Measurements from ENCODE around the gene CCSER1. TPM values are rescaled to one million over a fixed set of nuclear protein-coding genes. Genes with fewer than 3 reads are reported as not detected.

Gene CCSER1
- total RNA-seq, 6 donors from 2014 or later: 4.4 to 26.1 (median 13.8) TPM

GRCh38 chr4:91577864-91578263, 1450.7 kb downstream of the CCSER1 start:
- DNase-seq (no peak), ATAC-seq (ENCODE audit: low FRiP score in 2 of 2) (no peak)
- Histone ChIP-seq H3K36me3 (no peaks in the 10 kb centered on the region), H3K4me3 (no peak overlapping the region), H3K4me1 (no peaks in the 10 kb centered on the region), H3K27me3 (no peaks in the 10 kb centered on the region), H3K27ac (no peak overlapping the region), H3K9me3 (peaks cover 0 to 4% (median 0%) of the 10 kb centered on the region in 4 donors)
- TF ChIP-seq EP300 (IDR thresholded peaks at IDR 0.05) (no peak), CTCF (IDR thresholded peaks at IDR 0.05) (no peak), POLR2A (IDR thresholded peaks at IDR 0.05) (no peak), POLR2AphosphoS5 (IDR thresholded peaks at IDR 0.05) (no peak)

GRCh38 chr4:91590260-91590659, 1463.1 kb downstream of the CCSER1 start:
- Histone ChIP-seq H3K36me3 (no peaks in the 10 kb centered on the region), H3K4me1 (no peaks in the 10 kb centered on the region), H3K4me3 (no peak overlapping the region), H3K27me3 (no peaks in the 10 kb centered on the region), H3K27ac (no peak overlapping the region), H3K9me3 (no peaks in the 10 kb centered on the region)
- DNase-seq: no peak
- 24 to 48% methylated on average over 3 of the region's 3 CpGs for WGBS, 2 donors
- TF ChIP-seq CTCF (IDR thresholded peaks at IDR 0.05): no peak
- TF ChIP-seq POLR2AphosphoS5 (IDR thresholded peaks at IDR 0.05): no peak
- TF ChIP-seq POLR2A (IDR thresholded peaks at IDR 0.05): no peak
- TF ChIP-seq EP300 (IDR thresholded peaks at IDR 0.05): no peak
- ATAC-seq (ENCODE audit: low FRiP score in 2 of 2): no peak

- no peak overlapping the region for H3K4me3 ChIP-seq
- 63 to 72% methylated on average over 4 of the region's 4 CpGs for WGBS, 2 donors
- no peaks in the 10 kb centered on the region for H3K27me3 ChIP-seq
- no peaks in the 10 kb centered on the region for H3K4me1 ChIP-seq
- DNase-seq: no peak
- ATAC-seq (ENCODE audit: low FRiP score in 2 of 2): no peak
- TF ChIP-seq POLR2AphosphoS5 (IDR thresholded peaks at IDR 0.05) (no peak), POLR2A (IDR thresholded peaks at IDR 0.05) (no peak), CTCF (IDR thresholded peaks at IDR 0.05) (no peak), EP300 (IDR thresholded peaks at IDR 0.05) (no peak)
- no peak overlapping the region for H3K27ac ChIP-seq
- no peaks in the 10 kb centered on the region for H3K36me3 ChIP-seq
- H3K9me3 ChIP-seq: no peaks in the 10 kb centered on the region
These were observed 1464.9 kb downstream of the CCSER1 start for GRCh38 chr4:91592125-91592524.

- no peaks in the 10 kb centered on the region for H3K36me3 ChIP-seq
- TF ChIP-seq EP300 (IDR thresholded peaks at IDR 0.05) (no peak), POLR2A (IDR thresholded peaks at IDR 0.05) (no peak), POLR2AphosphoS5 (IDR thresholded peaks at IDR 0.05) (no peak), CTCF (IDR thresholded peaks at IDR 0.05) (no peak)
- no peak for ATAC-seq (ENCODE audit: low FRiP score in 2 of 2)
- H3K4me1 ChIP-seq: no peaks in the 10 kb centered on the region
- H3K4me3 ChIP-seq: no peak overlapping the region
- DNase-seq: no peak
- no peaks in the 10 kb centered on the region for H3K27me3 ChIP-seq
- H3K9me3 ChIP-seq: no peaks in the 10 kb centered on the region
- 39 to 49% methylated on average over 2 of the region's 2 CpGs for WGBS, 2 donors
- H3K27ac ChIP-seq: no peak overlapping the region
These were observed 1469.5 kb downstream of the CCSER1 start for GRCh38 chr4:91596718-91597117.

GRCh38 chr4:91598696-91599095, 1471.5 kb downstream of the CCSER1 start:
- H3K36me3 ChIP-seq: no peaks in the 10 kb centered on the region
- H3K27me3 ChIP-seq: no peaks in the 10 kb centered on the region
- DNase-seq: no peak
- H3K27ac ChIP-seq: no peak overlapping the region
- no peak for ATAC-seq (ENCODE audit: low FRiP score in 2 of 2)
- H3K9me3 ChIP-seq: no peaks in the 10 kb centered on the region
- no peak overlapping the region for H3K4me3 ChIP-seq
- 65 to 79% methylated on average over 8 of the region's 8 CpGs for WGBS, 2 donors
- no peak for TF ChIP-seq CTCF (IDR thresholded peaks at IDR 0.05)
- TF ChIP-seq POLR2A (IDR thresholded peaks at IDR 0.05): no peak
- no peak for TF ChIP-seq EP300 (IDR thresholded peaks at IDR 0.05)
- TF ChIP-seq POLR2AphosphoS5 (IDR thresholded peaks at IDR 0.05): no peak
- H3K4me1 ChIP-seq: no peaks in the 10 kb centered on the region

All from upper lobe of left lung (tissue), 6 donors.